Sigmoid colon (tissue), 7 donors: ENCODE results near the gene OR13G1. TPM values are rescaled to one million over a fixed set of nuclear protein-coding genes. Genes with fewer than 3 reads are reported as not detected.
A peak's percentile ranks its signal among the peaks of the same experiment; 100 is the strongest.

Experiments
- DNase-seq: peaks from one replicate; pipeline ENCODE4 v3.0.0-alpha.2; 2019
- H3K27ac ChIP-seq, 4 donors: fragments of 200-600 bp; sonication (generic); one replicate each; pipeline ENCODE4 v1.5.1; 2016 to 2019; ENCODE audit warnings: mild to moderate bottlenecking in 1 of 4
- H3K27me3 ChIP-seq, 3 donors: fragments of 200-600 bp; sonication (generic); one replicate each; pipeline ENCODE4 v1.5.1; 2019; ENCODE audit warnings: mild to moderate bottlenecking in 1 of 3
- H3K36me3 ChIP-seq, 4 donors: fragments of 200-600 bp; sonication (generic); one replicate each; pipeline ENCODE4 v1.5.1; 2016 to 2019
- H3K4me1 ChIP-seq, 4 donors: fragments of 200-600 bp; sonication (generic); one replicate each; pipeline ENCODE4 v1.5.1; 2017 to 2019
- H3K4me3 ChIP-seq, 4 donors: fragments of 200-600 bp; sonication (generic); one replicate each; pipeline ENCODE4 v1.5.1; 2017 to 2019; ENCODE audit warnings: mild to moderate bottlenecking in 2 of 4, moderate library complexity in 1 of 4
- H3K9me3 ChIP-seq, 4 donors: fragments of 200-600 bp in 3 of 4; sonication (generic) in 3 of 4; one replicate each; pipeline versions ENCODE4 v1.5.1 to v1.6.1; 2013 to 2019
- EP300 ChIP-seq, 4 donors: sonication (generic); formaldehyde crosslinking; IDR thresholded peaks; one replicate each; pipeline ENCODE4 v1.6.1; 2017; ENCODE audit warnings: antibody characterized with exemption in 4 of 4
- POLR2A ChIP-seq, 2 donors: fragments of 450-650 bp; IDR thresholded peaks; one replicate each; pipeline ENCODE4 v1.6.1; 2016; ENCODE audit warnings: antibody characterized with exemption in 2 of 2, mild to moderate bottlenecking in 2 of 2, moderate library complexity in 2 of 2
- POLR2AphosphoS5 ChIP-seq, 4 donors: sonication (generic); formaldehyde crosslinking; IDR thresholded peaks; one replicate each; pipeline ENCODE4 v1.6.1; 2017; ENCODE audit warnings: antibody characterized with exemption in 4 of 4
- WGBS, 2 donors: extraction: QIAGEN DNeasy Blood & Tissue Kit; methylation state at CpG; one replicate each; pipeline ENCODE4 v1.1.7; 2013; 5-methylcytosine and 5-hydroxymethylcytosine counted together
- intact Hi-C: fragments of 100-400 bp; cut with DNase I; formaldehyde crosslinking; loops from one replicate; pipeline ENCODE4 v1.15.1; 2023
- polyA plus RNA-seq, 3 donors: library from polyadenylated mRNA; stranded (reverse); fragments of 200-250 nt; gene quantifications; one replicate each; pipeline ENCODE4 v1.2.3, GENCODE V29; 2013
- total RNA-seq, 4 donors: library from RNA; depleted of rRNA; stranded (reverse); fragments of >200 nt; gene quantifications; one replicate each; pipeline ENCODE4 v1.1.0, GENCODE V29; 2016
- TF ChIP-seq, protein P1 (sequence below), 4 experiments: fragments of 450-650 bp in 3 of 4; fragments of 200-600 bp in 1 of 4; IDR thresholded peaks; one replicate each; pipeline ENCODE4 v1.5.1; 2016 to 2019; ENCODE audit warnings: antibody characterized with exemption in 4 of 4, mild to moderate bottlenecking in 3 of 4, moderate library complexity in 2 of 4
- donor health status: healthy with polysubstance abuse.
- donor health status: Bipolar disorder and iron deficiency.
- donor health status: healthy.

The OR13G1 gene
- total and polyA plus RNA-seq, 7 donors, result not detected

DNA sequence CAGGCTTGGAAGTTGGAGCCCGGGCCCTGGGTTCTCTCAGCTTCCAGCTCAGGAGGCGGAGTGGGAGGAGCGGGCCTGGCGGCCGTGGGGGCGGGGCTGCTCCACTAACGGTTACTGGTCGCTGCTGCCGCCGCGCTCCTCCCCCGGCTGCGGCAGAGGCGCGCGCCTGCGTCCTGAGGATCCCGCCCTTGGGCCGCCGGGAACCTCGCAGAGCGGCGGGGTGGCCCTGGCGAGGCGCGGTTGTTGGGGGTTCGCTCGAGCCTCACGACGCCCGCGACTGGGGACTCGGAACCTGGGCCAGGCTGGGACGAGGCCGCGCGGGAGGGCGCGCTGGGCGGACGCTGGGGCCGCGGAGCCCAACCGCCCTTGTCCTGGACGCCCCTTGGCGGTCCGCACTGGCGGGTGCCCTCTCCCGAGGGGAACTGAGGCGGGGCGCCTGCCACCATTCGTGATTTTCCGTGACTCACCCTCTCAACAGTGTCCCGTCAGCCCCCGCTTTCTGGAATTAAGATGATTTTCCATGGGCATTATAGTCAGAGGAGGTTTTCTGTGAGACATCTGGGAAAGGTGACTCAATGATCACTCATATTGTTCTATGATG is 40.1 kb downstream of the OR13G1 start:
- intact Hi-C loops, result no loop called here
- Histone ChIP-seq H3K4me1 (peaks cover 0 to 7% (median 0%) of the 10 kb centered on the region in 4 donors), H3K36me3 (no peaks in the 10 kb centered on the region), H3K27me3 (no peaks in the 10 kb centered on the region), H3K9me3 (no peaks in the 10 kb centered on the region), H3K4me3 (peak overlapping the region; percentile 31 to 53 (median 46)), H3K27ac (peak overlapping the region; percentile 64 to 73 (median 68))
- peak; percentile 90 for DNase-seq
- 14 to 32% methylated on average over 55 of the region's 55 CpGs for WGBS, 2 donors
- TF ChIP-seq POLR2AphosphoS5 (IDR thresholded peaks at IDR 0.05) (peak in 3 of 4 donors; percentile 17 to 65 (median 50)), EP300 (IDR thresholded peaks at IDR 0.05) (no peak)
- TF ChIP-seq, protein P1, sequence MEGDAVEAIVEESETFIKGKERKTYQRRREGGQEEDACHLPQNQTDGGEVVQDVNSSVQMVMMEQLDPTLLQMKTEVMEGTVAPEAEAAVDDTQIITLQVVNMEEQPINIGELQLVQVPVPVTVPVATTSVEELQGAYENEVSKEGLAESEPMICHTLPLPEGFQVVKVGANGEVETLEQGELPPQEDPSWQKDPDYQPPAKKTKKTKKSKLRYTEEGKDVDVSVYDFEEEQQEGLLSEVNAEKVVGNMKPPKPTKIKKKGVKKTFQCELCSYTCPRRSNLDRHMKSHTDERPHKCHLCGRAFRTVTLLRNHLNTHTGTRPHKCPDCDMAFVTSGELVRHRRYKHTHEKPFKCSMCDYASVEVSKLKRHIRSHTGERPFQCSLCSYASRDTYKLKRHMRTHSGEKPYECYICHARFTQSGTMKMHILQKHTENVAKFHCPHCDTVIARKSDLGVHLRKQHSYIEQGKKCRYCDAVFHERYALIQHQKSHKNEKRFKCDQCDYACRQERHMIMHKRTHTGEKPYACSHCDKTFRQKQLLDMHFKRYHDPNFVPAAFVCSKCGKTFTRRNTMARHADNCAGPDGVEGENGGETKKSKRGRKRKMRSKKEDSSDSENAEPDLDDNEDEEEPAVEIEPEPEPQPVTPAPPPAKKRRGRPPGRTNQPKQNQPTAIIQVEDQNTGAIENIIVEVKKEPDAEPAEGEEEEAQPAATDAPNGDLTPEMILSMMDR (IDR thresholded peaks at IDR 0.05), result no peak

GRCh38 chr1:247638781-247639180 is 40.8 kb downstream of the OR13G1 start:
- Histone ChIP-seq H3K9me3 (no peaks in the 10 kb centered on the region), H3K36me3 (no peaks in the 10 kb centered on the region), H3K4me1 (peaks cover 0 to 7% (median 0%) of the 10 kb centered on the region in 4 donors), H3K27ac (peak overlapping the region in 3 of 4 donors; percentile 64 to 73 (median 72)), H3K27me3 (no peaks in the 10 kb centered on the region), H3K4me3 (peak overlapping the region in 2 of 4 donors; percentile 48 to 53)
- 20 to 75% methylated on average over 6 of the region's 6 CpGs for WGBS, 2 donors
- no peak for DNase-seq
- TF ChIP-seq EP300 (IDR thresholded peaks at IDR 0.05) (no peak), POLR2A (IDR thresholded peaks at IDR 0.05) (no peak), POLR2AphosphoS5 (IDR thresholded peaks at IDR 0.05) (no peak)
- TF ChIP-seq, protein P1 (IDR thresholded peaks at IDR 0.05), result no peak
- intact Hi-C loops, result no loop called here

DNA sequence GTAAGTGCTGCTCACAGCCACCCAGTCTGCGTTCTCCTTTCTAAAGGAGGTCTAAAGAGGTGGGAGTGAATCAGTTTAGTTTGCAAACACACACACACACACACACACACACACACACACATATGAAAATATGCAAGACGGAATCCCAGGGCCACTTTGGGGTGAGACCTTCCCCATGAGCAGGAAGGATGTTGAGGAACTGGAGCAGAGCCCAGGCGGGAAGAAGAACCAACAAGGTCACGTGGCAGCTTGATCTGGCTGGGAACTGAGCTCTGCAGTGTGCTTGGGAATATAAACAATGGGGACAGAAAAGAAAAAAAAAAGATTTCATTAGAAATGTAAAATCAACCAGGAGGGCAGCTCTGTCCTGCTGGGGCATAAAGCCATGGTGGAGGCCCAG is 41.5 kb downstream of the OR13G1 start:
- Histone ChIP-seq H3K4me3 (no peak overlapping the region), H3K9me3 (no peaks in the 10 kb centered on the region), H3K36me3 (no peaks in the 10 kb centered on the region), H3K27me3 (no peaks in the 10 kb centered on the region), H3K4me1 (peaks cover 0 to 7% (median 0%) of the 10 kb centered on the region in 4 donors), H3K27ac (no peak overlapping the region)
- TF ChIP-seq, protein P1 (IDR thresholded peaks at IDR 0.05), result no peak
- TF ChIP-seq POLR2A (IDR thresholded peaks at IDR 0.05), result no peak
- TF ChIP-seq EP300 (IDR thresholded peaks at IDR 0.05), result no peak
- TF ChIP-seq POLR2AphosphoS5 (IDR thresholded peaks at IDR 0.05), result no peak
- no peak for DNase-seq
- 73 to 81% methylated on average over 4 of the region's 4 CpGs for WGBS, 2 donors
- intact Hi-C loops, result no loop called here

DNA sequence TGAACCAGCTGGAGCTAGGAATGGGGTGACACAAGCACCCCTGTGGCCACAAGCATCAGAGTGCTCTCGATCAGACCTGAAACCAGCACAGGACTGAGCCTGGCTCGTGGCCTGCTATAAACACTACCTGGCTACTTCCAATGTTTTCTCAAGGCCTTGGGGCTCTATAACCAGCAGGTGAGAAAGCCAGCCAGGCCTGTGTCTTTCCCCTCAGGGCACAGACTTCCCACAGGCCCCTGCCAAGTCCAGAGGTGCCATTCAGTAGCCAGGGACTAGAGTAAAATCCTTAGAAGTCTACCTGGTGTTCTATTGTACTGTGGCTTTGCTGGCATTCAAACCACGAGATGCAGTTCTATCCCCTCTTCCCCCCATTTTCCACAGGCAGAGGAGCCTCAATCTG is 51.6 kb downstream of the OR13G1 start:
- Histone ChIP-seq H3K4me1 (no peaks in the 10 kb centered on the region), H3K4me3 (no peak overlapping the region), H3K27ac (no peak overlapping the region), H3K27me3 (no peaks in the 10 kb centered on the region), H3K9me3 (peaks cover 0 to 2% (median 0%) of the 10 kb centered on the region in 4 donors), H3K36me3 (no peaks in the 10 kb centered on the region)
- TF ChIP-seq POLR2AphosphoS5 (IDR thresholded peaks at IDR 0.05) (no peak), POLR2A (IDR thresholded peaks at IDR 0.05) (no peak), EP300 (IDR thresholded peaks at IDR 0.05) (no peak)
- TF ChIP-seq, protein P1 (IDR thresholded peaks at IDR 0.05), result no peak
- DNase-seq, result no peak
- WGBS, 2 donors, result 55 to 57% methylated on average over 3 of the region's 3 CpGs
- intact Hi-C loops, result no loop called here

Other genes starting within 250 kb of the OR13G1 start
- gene OR2B11, start 221.6 kb downstream of the OR13G1 start, total RNA-seq, result not detected
- gene OR2B11, start 221.6 kb downstream of the OR13G1 start, polyA plus RNA-seq, result under 1 TPM in 1 of 3 donors, not detected in 2; under 0.01 TPM
- not detected for gene OR2C3, start 143.3 kb downstream of the OR13G1 start, total RNA-seq
- not detected for gene OR2C3, start 143.3 kb downstream of the OR13G1 start, polyA plus RNA-seq
- gene GCSAML, start 130.6 kb downstream of the OR13G1 start, total RNA-seq, result 1 to 10 TPM in 1 of 4 donors, under 1 TPM in 1, not detected in 2; 0.16 to 1.4 TPM
- gene GCSAML, start 130.6 kb downstream of the OR13G1 start, polyA plus RNA-seq, result under 1 TPM in 2 of 3 donors, not detected in 1; 0.04 to 0.60 TPM
- gene OR2G2, start 91.4 kb downstream of the OR13G1 start, total RNA-seq, result not detected
- gene OR2G2, start 91.4 kb downstream of the OR13G1 start, polyA plus RNA-seq, result not detected
- gene OR2G3, start 74.2 kb downstream of the OR13G1 start, total RNA-seq, result not detected
- not detected for gene OR2G3, start 74.2 kb downstream of the OR13G1 start, polyA plus RNA-seq
- gene OR6F1, start 36.9 kb upstream of the OR13G1 start, total RNA-seq, result not detected
- gene OR6F1, start 36.9 kb upstream of the OR13G1 start, polyA plus RNA-seq, result not detected
- gene OR14K1, start 58.9 kb upstream of the OR13G1 start, total RNA-seq, result under 1 TPM in 1 of 4 donors, not detected in 3; 0.99 TPM
- not detected for gene OR14K1, start 58.9 kb upstream of the OR13G1 start, polyA plus RNA-seq
- not detected for gene OR14A2, start 68.4 kb upstream of the OR13G1 start, total RNA-seq
- not detected for gene OR14A2, start 68.4 kb upstream of the OR13G1 start, polyA plus RNA-seq
- not detected for gene OR1C1, start 80.8 kb upstream of the OR13G1 start, total RNA-seq
- gene OR1C1, start 80.8 kb upstream of the OR13G1 start, polyA plus RNA-seq, result not detected
- not detected for gene OR14A16, start 144.4 kb upstream of the OR13G1 start, total RNA-seq
- not detected for gene OR14A16, start 144.4 kb upstream of the OR13G1 start, polyA plus RNA-seq
- not detected for gene OR11L1, start 162.2 kb upstream of the OR13G1 start, total RNA-seq
- not detected for gene OR11L1, start 162.2 kb upstream of the OR13G1 start, polyA plus RNA-seq
- 1 to 10 TPM in 2 of 4 donors, under 1 TPM in 2; 0.41 to 2.1 (median 0.99) TPM for gene TRIM58, start 177.4 kb upstream of the OR13G1 start, total RNA-seq
- 1 to 10 TPM in 1 of 3 donors, under 1 TPM in 2; 0.60 to 1.6 (median 0.87) TPM for gene TRIM58, start 177.4 kb upstream of the OR13G1 start, polyA plus RNA-seq
- gene OR2W3, start 215.8 kb upstream of the OR13G1 start, total RNA-seq, result 1 to 10 TPM in 1 of 4 donors, under 1 TPM in 2, not detected in 1; 0.36 to 3.0 (median 0.99) TPM
- under 1 TPM in 1 of 3 donors, not detected in 2; 0.44 TPM for gene OR2W3, start 215.8 kb upstream of the OR13G1 start, polyA plus RNA-seq
- gene OR2T8, start 240.5 kb upstream of the OR13G1 start, total RNA-seq, result not detected
- gene OR2T8, start 240.5 kb upstream of the OR13G1 start, polyA plus RNA-seq, result not detected
- not detected for gene OR2AJ1, start 245.2 kb upstream of the OR13G1 start, total RNA-seq
- not detected for gene OR2AJ1, start 245.2 kb upstream of the OR13G1 start, polyA plus RNA-seq